ENCODE measurements around the gene NRIP1.

The NRIP1 gene

GRCh38 chr21:15063814-15064575, 805 bp downstream of the NRIP1 start:
- no peak for DNase-seq

DNA sequence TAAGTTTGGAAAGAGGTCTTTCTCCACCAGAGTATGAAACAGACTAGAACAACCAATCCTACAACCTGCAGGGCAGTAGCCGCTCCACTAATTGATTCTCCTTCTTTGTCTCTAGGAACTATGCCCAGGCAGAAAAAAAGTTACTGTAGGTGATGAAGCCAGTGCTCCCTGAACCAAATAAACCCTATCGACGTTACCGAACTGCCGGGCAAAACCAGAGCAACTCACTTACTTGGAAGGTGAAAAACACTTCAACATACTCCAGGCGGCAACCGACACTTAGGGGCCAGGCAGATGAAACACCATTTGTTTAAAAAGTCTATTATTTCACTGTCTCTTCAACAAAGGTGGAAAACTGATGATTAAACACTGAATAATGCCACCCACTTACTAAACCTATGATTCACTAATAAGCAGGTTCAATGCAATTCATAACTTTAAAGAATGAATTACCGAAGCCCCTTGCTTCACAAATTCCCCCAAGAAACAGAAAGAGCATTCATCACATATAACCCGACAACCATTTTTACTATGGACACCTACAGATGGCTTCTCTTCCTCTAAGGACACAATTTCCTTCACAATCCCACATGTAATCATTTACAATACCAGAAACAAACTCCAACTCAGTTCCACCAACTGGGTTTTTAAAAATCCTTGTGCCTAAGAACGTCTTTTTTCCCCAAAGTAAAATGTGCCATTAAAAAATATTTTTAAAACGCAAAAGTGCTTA, 1.6 kb downstream of the NRIP1 start:
- no peak for DNase-seq

GRCh38 chr21:15062606-15062965, 2.2 kb downstream of the NRIP1 start:
- DNase-seq, result no peak

DNA sequence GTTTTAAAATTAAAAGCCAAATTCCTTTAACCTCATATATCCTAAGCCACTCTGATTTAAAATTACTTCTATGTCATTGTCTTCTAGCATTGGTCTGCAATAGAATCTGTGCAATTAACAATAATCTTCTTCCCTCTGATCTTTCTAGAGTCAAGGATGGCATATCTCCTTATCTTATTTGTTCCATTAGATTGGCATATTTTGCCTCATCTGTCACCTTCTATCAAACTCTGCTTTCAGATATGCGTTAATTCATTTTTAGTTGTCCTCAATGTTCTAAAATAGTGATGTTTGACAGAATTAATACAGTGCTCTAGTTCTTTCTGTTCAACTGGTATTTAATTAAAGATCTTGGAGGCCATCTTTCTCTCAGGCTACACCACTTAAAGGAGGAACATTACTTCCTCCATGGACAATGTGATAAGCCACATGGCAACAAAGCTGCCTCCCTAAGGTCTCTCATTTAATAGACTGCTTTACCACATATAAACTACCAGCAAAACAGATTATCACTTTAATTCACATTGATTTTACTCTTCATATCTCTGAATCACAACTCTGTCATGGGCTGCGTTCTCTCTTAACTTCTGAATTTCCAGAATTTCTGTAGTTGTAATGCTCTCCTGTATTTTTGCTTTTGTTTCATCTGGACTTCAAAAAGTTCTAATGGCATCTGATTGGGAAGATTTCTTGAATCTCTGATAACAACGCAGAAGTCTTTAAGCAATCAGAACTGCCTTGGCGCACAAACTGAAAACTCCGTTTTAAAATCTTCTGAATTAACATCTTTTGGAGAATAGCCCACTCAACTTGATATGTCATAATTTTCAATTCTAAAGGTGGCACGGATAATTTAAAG, 2.8 kb downstream of the NRIP1 start:
- no peak for DNase-seq

DNA sequence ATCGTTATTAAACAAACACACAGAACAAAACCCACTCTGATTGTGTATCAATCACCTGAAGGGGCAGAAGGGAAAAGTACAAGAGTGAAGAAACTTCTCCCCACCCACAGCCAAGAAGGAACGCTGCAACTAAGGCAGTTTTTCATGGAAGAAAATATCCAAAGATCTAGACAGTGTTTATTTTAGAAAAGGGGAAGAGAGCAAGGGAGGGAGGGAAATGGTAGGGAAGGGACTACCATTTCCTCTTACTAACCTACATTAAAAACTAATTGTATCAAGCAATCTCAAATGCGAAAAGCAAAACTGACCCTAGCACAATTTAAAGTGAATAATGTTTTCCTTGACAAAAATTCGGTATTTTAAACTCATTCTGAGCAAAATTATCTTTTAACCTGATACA, 3.5 kb downstream of the NRIP1 start:
- no peak for DNase-seq

- DNase-seq, result no peak
Measured at GRCh38 chr21:15060543-15061175, 4.1 kb downstream of the NRIP1 start.

DNA sequence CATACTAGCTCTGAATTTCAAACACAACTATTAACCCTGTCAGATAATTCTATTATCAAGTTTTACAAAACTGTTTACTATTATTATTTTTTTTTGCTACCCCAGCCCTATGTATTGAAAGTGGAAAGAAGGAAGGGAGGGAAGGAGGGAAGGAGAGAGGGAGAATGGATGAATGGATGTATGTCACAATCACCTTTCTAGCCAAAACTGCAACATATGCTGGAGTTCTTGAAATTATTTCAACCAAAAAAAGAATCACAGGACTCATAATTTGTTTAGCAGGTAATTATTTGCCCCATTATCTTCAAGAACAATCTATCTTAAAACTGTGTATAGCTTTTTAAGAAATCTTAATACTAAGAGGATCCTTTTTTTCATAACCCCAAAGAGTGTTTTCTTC, 5.4 kb downstream of the NRIP1 start:
- DNase-seq, result no peak

- DNase-seq, result no peak
Measured at GRCh38 chr21:15058854-15059263, 5.9 kb downstream of the NRIP1 start.

DNA sequence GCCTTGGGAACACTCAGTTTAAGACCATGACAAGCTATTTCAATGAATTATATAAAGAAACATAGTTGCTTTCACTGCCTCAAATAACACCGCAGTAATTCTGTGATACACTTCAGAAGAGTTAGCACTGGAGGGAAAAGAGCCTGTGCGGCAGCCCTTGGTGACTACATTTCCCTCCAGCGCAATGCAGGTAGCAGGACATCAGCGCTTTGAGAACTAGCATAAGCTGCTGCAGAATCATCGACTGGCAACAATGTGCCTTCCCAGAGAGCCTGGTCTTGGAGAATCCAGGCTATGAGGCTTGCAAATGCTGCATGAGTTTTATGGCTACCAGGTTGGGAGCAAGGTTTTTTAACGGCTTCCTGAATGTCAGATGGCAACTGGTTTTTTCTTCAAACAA, 7.5 kb downstream of the NRIP1 start:
- DNase-seq, result no peak

DNA sequence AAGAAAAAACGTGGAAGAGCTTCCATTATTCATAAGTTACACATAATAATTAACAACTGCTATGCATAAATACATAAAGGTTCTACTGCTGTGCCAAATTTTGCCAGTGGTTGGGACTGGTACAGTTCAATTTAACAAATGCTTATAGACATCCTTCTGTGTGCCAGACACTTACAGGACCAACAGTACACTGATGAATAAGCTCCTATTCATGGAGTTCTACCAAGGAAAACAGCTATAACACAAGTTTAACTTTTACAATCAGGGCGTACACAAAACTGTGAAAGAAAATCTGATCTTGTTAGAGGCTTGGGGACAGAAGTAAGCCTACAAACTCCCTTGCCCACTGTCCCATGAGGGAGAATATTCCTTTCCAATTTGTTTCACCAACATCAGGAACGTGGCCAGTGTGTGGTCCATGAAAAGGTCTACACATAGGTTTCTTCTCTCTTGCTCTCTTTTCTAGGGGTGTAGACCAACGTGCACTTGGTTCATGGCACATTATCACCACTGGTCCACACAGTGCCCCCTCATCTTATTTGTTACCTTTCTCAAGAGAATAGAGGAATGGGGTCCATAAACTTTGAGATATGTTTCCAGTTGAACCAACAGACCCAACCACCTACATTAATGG, 10.1 kb downstream of the NRIP1 start:
- DNase-seq, result no peak

DNA sequence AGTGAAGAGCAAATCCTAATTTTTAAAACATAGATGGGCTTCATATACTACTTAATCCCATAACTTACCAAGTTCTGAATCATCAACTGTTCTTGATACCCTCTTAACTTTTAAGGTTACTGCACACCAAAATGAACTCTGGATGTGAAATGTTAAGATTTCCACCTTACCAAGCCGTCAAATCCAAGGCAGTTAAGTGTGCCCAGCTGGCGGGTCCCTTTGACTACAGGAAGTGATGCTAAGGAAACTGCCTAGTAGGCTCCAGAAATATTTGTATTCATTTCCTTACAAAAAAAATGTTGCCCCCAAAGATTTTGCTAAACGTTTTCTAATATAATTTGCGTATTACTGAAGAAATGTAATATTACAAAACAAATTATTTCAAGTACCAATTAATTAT, 10.7 kb downstream of the NRIP1 start:
- no peak for DNase-seq

DNA sequence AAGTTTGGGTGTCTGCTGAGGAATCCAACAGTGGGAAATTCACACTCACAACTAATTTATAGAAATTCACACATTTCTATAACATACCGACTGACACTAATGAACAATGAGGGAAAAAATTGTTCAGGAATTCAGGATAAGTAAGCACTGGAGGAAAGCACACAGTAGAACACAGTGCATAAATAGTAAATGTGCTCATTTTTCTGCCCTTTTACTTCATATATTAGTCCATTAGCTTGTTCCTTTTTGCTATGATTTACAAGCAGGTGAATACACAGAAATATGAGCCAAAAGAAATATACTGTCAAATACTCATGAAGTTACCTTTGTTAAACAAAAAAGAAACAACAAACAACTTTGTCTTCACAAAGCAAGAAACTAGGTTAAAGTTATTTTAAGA, 11.3 kb downstream of the NRIP1 start:
- DNase-seq, result no peak

DNA sequence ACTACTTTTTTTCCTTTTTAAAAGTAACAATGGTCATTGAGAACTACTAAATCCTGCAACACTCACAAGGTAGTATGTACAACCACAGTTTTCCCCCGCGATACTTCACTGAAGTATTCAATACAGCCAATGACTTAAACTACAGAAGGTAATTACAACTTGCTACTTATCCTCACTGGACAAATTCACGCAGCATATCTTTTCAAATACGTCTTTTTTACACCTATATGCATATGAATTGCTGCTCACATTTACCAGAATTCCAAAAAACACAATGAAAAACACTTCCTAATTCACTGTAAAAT, 12.4 kb downstream of the NRIP1 start:
- no peak for DNase-seq

DNA sequence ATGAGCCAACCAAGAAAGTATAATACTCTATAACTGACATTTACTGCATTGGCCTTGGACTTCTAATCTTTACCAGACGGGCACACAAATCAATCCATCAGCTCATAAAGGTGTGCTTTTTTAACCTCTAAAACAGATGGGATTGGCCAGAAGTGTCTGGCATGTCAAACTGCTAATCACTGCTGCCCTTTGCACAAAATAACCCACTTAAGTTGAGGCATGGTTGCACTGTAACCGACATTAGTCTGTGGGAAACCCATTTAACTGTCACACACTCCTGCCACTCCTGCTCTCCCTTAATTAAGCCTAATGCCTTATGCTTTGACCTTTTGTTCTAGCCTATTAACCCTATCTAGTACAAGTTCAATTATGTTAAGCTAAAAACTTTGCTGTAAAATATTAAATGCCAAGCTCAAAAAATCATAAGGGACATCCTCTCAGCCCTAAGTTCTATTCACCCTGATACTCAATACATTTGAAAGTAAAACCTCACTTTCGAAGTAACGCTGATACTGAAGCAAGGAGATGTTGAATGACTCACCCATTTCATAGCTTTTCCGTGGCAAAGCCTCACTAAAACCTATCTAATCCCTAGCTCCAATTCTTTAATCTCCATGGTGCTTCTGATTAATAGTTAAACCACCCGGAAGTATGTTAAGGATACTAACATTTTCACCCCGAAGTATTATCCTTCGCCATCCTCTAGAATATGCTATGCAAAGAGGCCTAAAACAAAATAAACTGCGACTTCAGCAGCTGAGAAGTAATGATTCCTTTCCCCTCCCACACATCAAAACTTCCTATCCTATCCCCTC, 12.9 kb downstream of the NRIP1 start:
- no peak for DNase-seq

- DNase-seq, result no peak
Measured at GRCh38 chr21:15050568-15051377, 14.0 kb downstream of the NRIP1 start.

GRCh38 chr21:15045017-15045416, 19.8 kb downstream of the NRIP1 start:
- no peak for DNase-seq

DNA sequence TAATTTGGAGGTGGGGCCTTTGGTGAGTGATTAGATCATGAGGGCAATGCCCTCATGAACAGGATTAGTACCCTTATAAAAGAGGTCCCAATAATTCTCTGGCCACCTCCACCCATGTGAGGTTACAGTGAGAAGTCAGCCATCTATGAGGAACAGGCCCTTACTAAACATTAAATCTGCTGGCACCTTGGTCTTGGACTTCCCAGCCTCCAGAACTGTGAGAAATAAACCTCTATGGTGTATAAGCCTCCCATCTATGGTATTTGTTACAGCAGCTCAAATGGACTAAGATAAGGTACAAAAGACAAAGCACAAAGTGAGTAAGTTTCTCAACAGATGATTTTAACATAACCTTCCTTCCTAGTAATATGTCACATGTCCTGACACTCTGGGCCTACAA, 22.3 kb downstream of the NRIP1 start:
- no peak for DNase-seq

- no peak for DNase-seq
Measured at GRCh38 chr21:15039607-15040299, 25.0 kb downstream of the NRIP1 start.

GRCh38 chr21:15037900-15038293, 26.9 kb downstream of the NRIP1 start:
- no peak for DNase-seq

DNA sequence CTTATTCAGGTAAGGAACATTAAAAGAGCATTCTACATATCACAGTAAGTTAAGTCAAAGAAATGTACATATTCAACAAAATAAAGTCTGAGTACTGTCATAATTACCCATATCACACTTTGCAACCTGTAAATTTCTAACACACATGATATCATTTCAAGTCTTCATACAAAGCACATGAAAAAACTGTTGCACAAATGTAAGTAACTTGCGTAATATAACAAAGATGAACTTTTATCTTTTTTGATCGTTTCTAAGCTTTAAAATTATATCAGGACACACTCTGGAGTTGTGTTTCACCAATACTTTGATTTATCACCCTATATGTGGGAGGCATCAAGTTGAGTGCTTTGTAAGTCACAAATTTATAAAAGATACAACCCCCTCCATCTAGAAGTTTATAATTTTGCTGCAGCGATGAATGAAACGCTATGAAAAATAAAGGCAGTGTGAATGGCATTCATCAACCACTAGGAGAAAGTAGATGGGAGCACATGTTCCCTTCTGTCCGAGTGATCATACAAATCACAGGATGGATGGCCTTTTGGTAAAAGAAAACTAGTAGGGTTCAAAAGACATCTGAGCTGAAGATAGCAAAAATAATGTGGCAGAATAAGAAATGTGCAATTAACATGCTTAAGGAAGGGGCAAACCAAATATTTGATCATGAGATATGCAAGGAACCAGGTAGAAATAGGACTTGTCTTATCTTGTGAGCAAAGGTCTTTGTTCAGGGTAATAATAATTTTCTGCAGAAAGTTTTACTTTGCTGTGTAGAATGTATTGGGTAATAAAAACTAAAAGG, 27.5 kb downstream of the NRIP1 start:
- no peak for DNase-seq

All from SIG-M5 (cell line).